Lung (tissue), 12 donors: ENCODE measurements around the gene RLF. TPM values are rescaled to one million over a fixed set of nuclear protein-coding genes. Genes with fewer than 3 reads are reported as not detected.

Experiments
- ATAC-seq: fragments of 200-7000 bp; cut with Tn5 transposase; one replicate; pipeline ENCODE4 v1.9.1; 2020; ENCODE audit warnings: moderate number of reproducible peaks; ENCODE audit not compliant: insufficient read depth, low FRiP score
- DNase-seq, 3 donors: peaks; one replicate each; pipeline ENCODE4 v3.0.0-alpha.2; 2013 to 2017
- H3K27ac ChIP-seq, 2 donors: one replicate each; pipeline ENCODE4 v1.5.1; 2013; ENCODE audit warnings: mild to moderate bottlenecking in 2 of 2, moderate library complexity in 2 of 2, control low read depth in 1 of 2, inconsistent platforms in 1 of 2, low read depth in 1 of 2, low read length in 1 of 2
- H3K27me3 ChIP-seq, 3 donors: one replicate each; pipeline ENCODE4 v1.5.1; 2013; ENCODE audit warnings: low read length in 2 of 3; ENCODE audit not compliant: control insufficient read depth in 3 of 3, insufficient read depth in 3 of 3
- H3K36me3 ChIP-seq, 4 donors: one replicate each; pipeline ENCODE4 v1.5.1; 2013; ENCODE audit warnings: low read length in 4 of 4, mild to moderate bottlenecking in 1 of 4, moderate library complexity in 1 of 4; ENCODE audit not compliant: control insufficient read depth in 4 of 4, insufficient read depth in 4 of 4
- H3K4me1 ChIP-seq, 5 donors: one replicate each; pipeline ENCODE4 v1.5.1; 2013; ENCODE audit warnings: low read length in 5 of 5, mild to moderate bottlenecking in 2 of 5, moderate library complexity in 1 of 5; ENCODE audit not compliant: control insufficient read depth in 5 of 5, insufficient read depth in 5 of 5
- H3K4me3 ChIP-seq: one replicate; pipeline ENCODE4 v1.5.1; 2013; ENCODE audit warnings: mild to moderate bottlenecking, control low read depth, moderate library complexity
- H3K9ac ChIP-seq, 2 donors: one replicate each; pipeline ENCODE4 v1.5.1; 2013; ENCODE audit warnings: low read length in 2 of 2, control low read depth in 1 of 2; ENCODE audit not compliant: insufficient read depth in 1 of 2
- H3K9me3 ChIP-seq, 4 donors: one replicate each; pipeline ENCODE4 v1.5.1; 2013; ENCODE audit warnings: low read length in 3 of 4, mild to moderate bottlenecking in 1 of 4, moderate library complexity in 1 of 4; ENCODE audit not compliant: control insufficient read depth in 4 of 4, insufficient read depth in 3 of 4
- CTCF ChIP-seq: IDR thresholded peaks from 2 replicates; pipeline ENCODE4 v1.5.1; 2012; ENCODE audit warnings: mild to moderate bottlenecking; ENCODE audit errors: control extremely low read depth, extremely low read depth
- WGBS, 2 donors: extraction: QIAGEN DNeasy Blood & Tissue Kit; methylation state at CpG; one replicate each; pipeline ENCODE4 v1.1.7; 2013; 5-methylcytosine and 5-hydroxymethylcytosine counted together
- polyA plus RNA-seq, 2 donors: library from polyadenylated mRNA; stranded (reverse); fragments of 200-250 nt; gene quantifications; one replicate each; pipeline ENCODE4 v1.2.1, GENCODE V29; 2013
- total RNA-seq, 2 donors: library from RNA; depleted of rRNA in 1 of 2; stranded (reverse); fragments of >200 nt in 1 of 2; gene quantifications; one replicate each; pipeline ENCODE4 v1.2.1, GENCODE V29; 2014 to 2021
- donor health status: control.
- donor health status: control.
- donor health status: Bipolar disorder and iron deficiency.
- donor health status: healthy.
- donor health status: DM: yes; HTN: yes; CAD: no.

The RLF gene
- total and polyA plus RNA-seq, 4 donors, result 3.5 to 43.1 (median 8.5) TPM

- Histone ChIP-seq H3K27ac (peak overlapping the region in 1 of 2 donors; percentile 59), H3K9me3 (no peaks in the 10 kb centered on the region), H3K4me3 (no peak overlapping the region), H3K4me1 (no peaks in the 10 kb centered on the region), H3K27me3 (peaks cover 0 to 13% (median 10%) of the 10 kb centered on the region in 3 donors), H3K9ac (no peak overlapping the region), H3K36me3 (no peaks in the 10 kb centered on the region)
- 56 to 75% methylated on average over 7 of the region's 7 CpGs for WGBS, 2 donors
- DNase-seq (peak in 2 of 3 donors; percentile 14 to 47), ATAC-seq (peak; percentile 49)
- TF ChIP-seq CTCF, result no peak
Measured at GRCh38 chr1:40140211-40140973, 20.8 kb upstream of the RLF start.

- Histone ChIP-seq H3K9me3 (no peaks in the 10 kb centered on the region), H3K9ac (no peak overlapping the region), H3K27me3 (peaks cover 0 to 14% (median 14%) of the 10 kb centered on the region in 3 donors), H3K4me3 (no peak overlapping the region), H3K27ac (no peak overlapping the region), H3K36me3 (no peaks in the 10 kb centered on the region), H3K4me1 (no peaks in the 10 kb centered on the region)
- ATAC-seq (no peak), DNase-seq (no peak)
- TF ChIP-seq CTCF, result no peak
- WGBS, 2 donors, result 46 to 67% methylated on average over 2 of the region's 2 CpGs
Measured at GRCh38 chr1:40141878-40142535, 19.2 kb upstream of the RLF start.

- Histone ChIP-seq H3K27ac (no peak overlapping the region), H3K9me3 (no peaks in the 10 kb centered on the region), H3K9ac (no peak overlapping the region), H3K4me3 (no peak overlapping the region), H3K4me1 (no peaks in the 10 kb centered on the region), H3K27me3 (peaks cover 0 to 17% (median 14%) of the 10 kb centered on the region in 3 donors), H3K36me3 (no peaks in the 10 kb centered on the region)
- peak; percentile 69 for ATAC-seq
- peak; percentile 69 to 84 (median 83) for DNase-seq
- WGBS, 2 donors, result 17 to 18% methylated on average over 7 of the region's 7 CpGs
- peak; percentile 75 for TF ChIP-seq CTCF
Measured at GRCh38 chr1:40143891-40144575, 17.2 kb upstream of the RLF start.
